HG02759 (cell line): ENCODE data around the gene BTBD6.

Source experiments
- ATAC-seq: cut with Tn5 transposase; IDR thresholded peaks from one replicate; pipeline ENCODE4 v1.9.1; 2021; ENCODE audit warnings: mild to moderate bottlenecking, moderate library complexity; ENCODE audit not compliant: unreplicated experiment

Gene BTBD6

GRCh38 chr14:105248368-105249181 lies at the start of gene BTBD6:
TSS of gene BTBD6 (plus strand) at chr14:105248533. CDS start at chr14:105248712, 179 bp downstream.
- peak; percentile 90 for ATAC-seq

GRCh38 chr14:105198588-105198987 lies 49.7 kb upstream of the BTBD6 start:
- ATAC-seq = no peak

- ATAC-seq = no peak
These were observed 49.2 kb upstream of the BTBD6 start for GRCh38 chr14:105199093-105199492.

GRCh38 chr14:105200074-105200473 lies 48.3 kb upstream of the BTBD6 start:
- ATAC-seq = no peak

GRCh38 chr14:105200641-105201040 lies 47.7 kb upstream of the BTBD6 start:
- ATAC-seq = no peak

GRCh38 chr14:105201156-105201924 lies 47.0 kb upstream of the BTBD6 start:
- ATAC-seq = no peak

GRCh38 chr14:105201925-105202513 lies 46.3 kb upstream of the BTBD6 start:
- no peak for ATAC-seq

GRCh38 chr14:105203057-105203531 lies 45.2 kb upstream of the BTBD6 start:
- ATAC-seq = no peak

- ATAC-seq = no peak
These were observed 44.6 kb upstream of the BTBD6 start for GRCh38 chr14:105203701-105204100.

- no peak for ATAC-seq
These were observed 44.0 kb upstream of the BTBD6 start for GRCh38 chr14:105204206-105204930.

GRCh38 chr14:105204931-105205672 lies 43.2 kb upstream of the BTBD6 start:
- no peak for ATAC-seq

- ATAC-seq = no peak
These were observed 42.6 kb upstream of the BTBD6 start for GRCh38 chr14:105205673-105206208.

GRCh38 chr14:105206873-105207272 lies 41.5 kb upstream of the BTBD6 start:
- ATAC-seq = no peak

GRCh38 chr14:105207460-105207901 lies 40.9 kb upstream of the BTBD6 start:
- no peak for ATAC-seq

- no peak for ATAC-seq
These were observed 40.2 kb upstream of the BTBD6 start for GRCh38 chr14:105207996-105208737.

- no peak for ATAC-seq
These were observed 39.6 kb upstream of the BTBD6 start for GRCh38 chr14:105208738-105209075.

- no peak for ATAC-seq
These were observed 39.2 kb upstream of the BTBD6 start for GRCh38 chr14:105209091-105209490.

GRCh38 chr14:105209646-105210045 lies 38.7 kb upstream of the BTBD6 start:
- ATAC-seq = no peak
